Measurements from ENCODE around the gene SLC1A1. TPM values are rescaled to one million over a fixed set of nuclear protein-coding genes. Genes with fewer than 3 reads are reported as not detected.

Gene SLC1A1
- total and polyA plus RNA-seq, 2 experiments from 2014 or later: 3.7 to 8.2 TPM

GRCh38 chr9:4496497-4496896 lies 6.2 kb downstream of the SLC1A1 start:
- H3K27me3 ChIP-seq (ENCODE audit: insufficient read depth): no peaks in the 10 kb centered on the region
- ATAC-seq: no peak

More at GRCh38 chr9:4496497-4496896, 6.2 kb downstream of the SLC1A1 start:
- H3K4me2 ChIP-seq: no peak overlapping the region
- TF ChIP-seq NANOG (IDR thresholded peaks at IDR 0.05; ENCODE audit: borderline replicate concordance) (no peak), ZNF114 (CRISPR knock-in tag; IDR thresholded peaks at IDR 0.05) (no peak), JUNB (IDR thresholded peaks at IDR 0.05; ENCODE audit: unreplicated experiment) (no peak), EZH2 (IDR thresholded peaks at IDR 0.05; ENCODE audit: low read depth, unreplicated experiment) (no peak), EZH2phosphoT487 (IDR thresholded peaks at IDR 0.05; ENCODE audit: unreplicated experiment) (no peak), POLR2AphosphoS5 (IDR thresholded peaks at IDR 0.05; ENCODE audit: low read depth) (no peak), CREB1 (CRISPR knock-in tag; IDR thresholded peaks at IDR 0.05; ENCODE audit: low read depth) (no peak), ETS1 (IDR thresholded peaks at IDR 0.05) (no peak), STAT1 (IDR thresholded peaks at IDR 0.05; ENCODE audit: unreplicated experiment) (no peak), REST (IDR thresholded peaks at IDR 0.05; ENCODE audit: unreplicated experiment) (no peak), CTCF (conservative IDR thresholded peaks at IDR 0.05; ENCODE audit: low read depth in 2 of 2) (no peak), ZNF331 (CRISPR knock-in tag; IDR thresholded peaks at IDR 0.05; ENCODE audit: low read depth) (no peak)
- TF ChIP-seq, protein P1, sequence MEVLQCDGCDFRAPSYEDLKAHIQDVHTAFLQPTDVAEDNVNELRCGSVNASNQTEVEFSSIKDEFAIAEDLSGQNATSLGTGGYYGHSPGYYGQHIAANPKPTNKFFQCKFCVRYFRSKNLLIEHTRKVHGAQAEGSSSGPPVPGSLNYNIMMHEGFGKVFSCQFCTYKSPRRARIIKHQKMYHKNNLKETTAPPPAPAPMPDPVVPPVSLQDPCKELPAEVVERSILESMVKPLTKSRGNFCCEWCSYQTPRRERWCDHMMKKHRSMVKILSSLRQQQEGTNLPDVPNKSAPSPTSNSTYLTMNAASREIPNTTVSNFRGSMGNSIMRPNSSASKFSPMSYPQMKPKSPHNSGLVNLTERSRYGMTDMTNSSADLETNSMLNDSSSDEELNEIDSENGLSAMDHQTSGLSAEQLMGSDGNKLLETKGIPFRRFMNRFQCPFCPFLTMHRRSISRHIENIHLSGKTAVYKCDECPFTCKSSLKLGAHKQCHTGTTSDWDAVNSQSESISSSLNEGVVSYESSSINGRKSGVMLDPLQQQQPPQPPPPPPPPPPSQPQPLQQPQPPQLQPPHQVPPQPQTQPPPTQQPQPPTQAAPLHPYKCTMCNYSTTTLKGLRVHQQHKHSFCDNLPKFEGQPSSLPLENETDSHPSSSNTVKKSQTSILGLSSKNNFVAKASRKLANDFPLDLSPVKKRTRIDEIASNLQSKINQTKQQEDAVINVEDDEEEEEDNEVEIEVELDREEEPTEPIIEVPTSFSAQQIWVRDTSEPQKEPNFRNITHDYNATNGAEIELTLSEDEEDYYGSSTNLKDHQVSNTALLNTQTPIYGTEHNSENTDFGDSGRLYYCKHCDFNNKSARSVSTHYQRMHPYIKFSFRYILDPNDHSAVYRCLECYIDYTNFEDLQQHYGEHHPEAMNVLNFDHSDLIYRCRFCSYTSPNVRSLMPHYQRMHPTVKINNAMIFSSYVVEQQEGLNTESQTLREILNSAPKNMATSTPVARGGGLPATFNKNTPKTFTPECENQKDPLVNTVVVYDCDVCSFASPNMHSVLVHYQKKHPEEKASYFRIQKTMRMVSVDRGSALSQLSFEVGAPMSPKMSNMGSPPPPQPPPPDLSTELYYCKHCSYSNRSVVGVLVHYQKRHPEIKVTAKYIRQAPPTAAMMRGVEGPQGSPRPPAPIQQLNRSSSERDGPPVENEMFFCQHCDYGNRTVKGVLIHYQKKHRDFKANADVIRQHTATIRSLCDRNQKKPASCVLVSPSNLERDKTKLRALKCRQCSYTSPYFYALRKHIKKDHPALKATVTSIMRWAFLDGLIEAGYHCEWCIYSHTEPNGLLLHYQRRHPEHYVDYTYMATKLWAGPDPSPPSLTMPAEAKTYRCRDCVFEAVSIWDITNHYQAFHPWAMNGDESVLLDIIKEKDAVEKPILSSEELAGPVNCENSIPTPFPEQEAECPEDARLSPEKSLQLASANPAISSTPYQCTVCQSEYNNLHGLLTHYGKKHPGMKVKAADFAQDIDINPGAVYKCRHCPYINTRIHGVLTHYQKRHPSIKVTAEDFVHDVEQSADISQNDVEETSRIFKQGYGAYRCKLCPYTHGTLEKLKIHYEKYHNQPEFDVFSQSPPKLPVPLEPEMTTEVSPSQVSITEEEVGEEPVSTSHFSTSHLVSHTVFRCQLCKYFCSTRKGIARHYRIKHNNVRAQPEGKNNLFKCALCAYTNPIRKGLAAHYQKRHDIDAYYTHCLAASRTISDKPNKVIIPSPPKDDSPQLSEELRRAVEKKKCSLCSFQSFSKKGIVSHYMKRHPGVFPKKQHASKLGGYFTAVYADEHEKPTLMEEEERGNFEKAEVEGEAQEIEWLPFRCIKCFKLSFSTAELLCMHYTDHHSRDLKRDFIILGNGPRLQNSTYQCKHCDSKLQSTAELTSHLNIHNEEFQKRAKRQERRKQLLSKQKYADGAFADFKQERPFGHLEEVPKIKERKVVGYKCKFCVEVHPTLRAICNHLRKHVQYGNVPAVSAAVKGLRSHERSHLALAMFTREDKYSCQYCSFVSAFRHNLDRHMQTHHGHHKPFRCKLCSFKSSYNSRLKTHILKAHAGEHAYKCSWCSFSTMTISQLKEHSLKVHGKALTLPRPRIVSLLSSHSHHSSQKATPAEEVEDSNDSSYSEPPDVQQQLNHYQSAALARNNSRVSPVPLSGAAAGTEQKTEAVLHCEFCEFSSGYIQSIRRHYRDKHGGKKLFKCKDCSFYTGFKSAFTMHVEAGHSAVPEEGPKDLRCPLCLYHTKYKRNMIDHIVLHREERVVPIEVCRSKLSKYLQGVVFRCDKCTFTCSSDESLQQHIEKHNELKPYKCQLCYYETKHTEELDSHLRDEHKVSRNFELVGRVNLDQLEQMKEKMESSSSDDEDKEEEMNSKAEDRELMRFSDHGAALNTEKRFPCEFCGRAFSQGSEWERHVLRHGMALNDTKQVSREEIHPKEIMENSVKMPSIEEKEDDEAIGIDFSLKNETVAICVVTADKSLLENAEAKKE (CRISPR knock-in tag; IDR thresholded peaks at IDR 0.05): no peak
- H4K20me1 ChIP-seq (replicated peaks; ENCODE audit: insufficient read depth): no peaks in the 10 kb centered on the region
- no peaks in the 10 kb centered on the region for H3K36me3 ChIP-seq (ENCODE audit: insufficient read depth)
- H3K4me3 ChIP-seq: no peak overlapping the region
- no peaks in the 10 kb centered on the region for H3F3A ChIP-seq (replicated peaks; ENCODE audit: low read depth)
- peaks cover 12% of the 10 kb centered on the region for H3K4me1 Mint-ChIP-seq
- H3K79me2 ChIP-seq (replicated peaks; ENCODE audit: insufficient read depth): 0 out of 2 replicates have a peak, but pooled peaks cover 4% of the 10 kb centered on the region
- H3K36me3 Mint-ChIP-seq (ENCODE audit: low read depth): no peaks in the 10 kb centered on the region; the same call in 2 of the 3 replicates
- H3K27ac Mint-ChIP-seq: no peak overlapping the region
- no peak overlapping the region for H3K27ac ChIP-seq (ENCODE audit: low read depth)
- DNase-seq (ENCODE audit: low spot score): no peak
- peaks cover 1% of the 10 kb centered on the region for H3K27me3 Mint-ChIP-seq (ENCODE audit: insufficient read depth, low read depth, poor library complexity)
- no peak overlapping the region for H3K4me3 Mint-ChIP-seq
- H3K4me1 ChIP-seq (ENCODE audit: insufficient read depth): peaks cover 6% of the 10 kb centered on the region
- H2AFZ ChIP-seq: no peak overlapping the region
- H3K9me3 Mint-ChIP-seq: no peaks in the 10 kb centered on the region; the same call in 2 of the 3 replicates
- H3K9me2 ChIP-seq (ENCODE audit: insufficient read depth): no peaks in the 10 kb centered on the region
